HUES6 (cell line): ENCODE data around the gene CCN6.
A peak's percentile ranks its signal among the peaks of the same experiment; 100 is the strongest.
"Not testable (repeated sequence)": the region's sequence is repeated elsewhere in the genome, so short reads cannot be mapped to it uniquely, and the experiment has no call there.

Source experiments
- H3K27ac ChIP-seq: 2 replicates; pipeline ENCODE4 v1.7.0; 2013; ENCODE audit warnings: low read depth, mild to moderate bottlenecking, low read length, inconsistent platforms
- H3K27me3 ChIP-seq: 2 replicates; pipeline ENCODE4 v1.6.1; 2013; ENCODE audit warnings: low read length; ENCODE audit not compliant: control insufficient read depth, insufficient read depth
- H3K36me3 ChIP-seq: 2 replicates; pipeline ENCODE4 v1.6.1; 2013; ENCODE audit warnings: low read length; ENCODE audit not compliant: control insufficient read depth, insufficient read depth
- H3K4me1 ChIP-seq: 2 replicates; pipeline ENCODE4 v1.6.1; 2013; ENCODE audit warnings: low read length; ENCODE audit not compliant: control insufficient read depth, insufficient read depth
- H3K4me3 ChIP-seq: 2 replicates; pipeline ENCODE4 v1.5.1; 2013; ENCODE audit warnings: low read depth, low read length
- H3K9ac ChIP-seq: one replicate; pipeline ENCODE4 v1.6.1; 2013; ENCODE audit warnings: mild to moderate bottlenecking, low read length
- H3K9me3 ChIP-seq: 2 replicates; pipeline ENCODE4 v1.6.1; 2013; ENCODE audit warnings: low read depth, low read length; ENCODE audit not compliant: control insufficient read depth, insufficient read depth

CCN6 gene

GRCh38 chr6:112039431-112039770 is 14.5 kb upstream of the CCN6 start:
- no peaks in the 10 kb centered on the region for H3K36me3 ChIP-seq

DNA sequence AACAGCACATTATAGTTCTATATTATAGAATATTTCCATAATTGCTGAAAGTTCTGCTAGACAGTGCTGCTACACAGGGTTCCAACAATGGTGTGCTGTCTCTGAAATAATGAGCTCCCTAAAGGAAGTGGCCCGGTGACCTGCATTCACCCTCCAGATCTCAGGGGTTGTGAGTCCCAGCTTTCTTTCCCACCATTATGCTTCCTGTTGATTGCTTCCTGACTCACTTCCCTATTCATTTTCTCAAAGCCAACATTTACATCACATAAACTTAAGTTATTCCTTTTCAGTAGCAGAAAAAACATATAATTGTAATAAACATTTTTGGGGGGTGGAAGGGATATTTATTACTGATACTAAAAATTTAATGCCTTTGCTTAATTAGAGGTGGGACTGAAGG is 12.9 kb upstream of the CCN6 start:
- peaks cover 12% of the 10 kb centered on the region for H3K4me1 ChIP-seq
- no peak overlapping the region for H3K9ac ChIP-seq
- no peaks in the 10 kb centered on the region for H3K27me3 ChIP-seq
- H3K36me3 ChIP-seq, result no peaks in the 10 kb centered on the region
- H3K4me3 ChIP-seq, result no peak overlapping the region
- no peaks in the 10 kb centered on the region for H3K9me3 ChIP-seq
- no peak overlapping the region for H3K27ac ChIP-seq

More at GRCh38 chr6:112039431-112039770, 14.5 kb upstream of the CCN6 start:
- H3K9ac ChIP-seq, result no peak overlapping the region
- no peak overlapping the region for H3K27ac ChIP-seq
- H3K9me3 ChIP-seq, result no peaks in the 10 kb centered on the region
- peaks cover 12% of the 10 kb centered on the region for H3K4me1 ChIP-seq
- H3K27me3 ChIP-seq, result no peaks in the 10 kb centered on the region
- H3K4me3 ChIP-seq, result no peak overlapping the region

DNA sequence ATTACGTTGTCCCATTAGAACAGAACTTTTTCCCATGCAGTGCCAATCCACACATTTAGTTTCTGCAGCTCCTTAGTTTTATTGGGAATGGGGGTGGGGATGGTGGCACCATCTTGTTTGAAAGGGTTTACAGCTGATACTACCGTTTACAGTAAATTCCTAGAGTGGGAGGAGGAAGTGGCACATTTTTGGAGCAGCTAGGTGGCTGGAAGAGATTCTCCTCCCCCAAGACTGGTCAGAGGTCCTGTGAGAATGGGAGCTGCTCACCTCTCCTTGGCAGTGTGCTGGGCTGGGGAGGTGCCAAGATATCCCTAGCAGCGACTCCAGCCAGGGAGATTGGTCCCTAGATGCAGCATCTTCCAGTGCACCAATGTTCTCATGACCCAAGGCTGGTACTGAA is 12.4 kb upstream of the CCN6 start:
- Histone ChIP-seq H3K4me1 (peaks cover 12% of the 10 kb centered on the region), H3K27ac (no peak overlapping the region), H3K4me3 (no peak overlapping the region), H3K27me3 (no peaks in the 10 kb centered on the region), H3K9ac (no peak overlapping the region), H3K9me3 (0 out of 2 replicates have a peak, but pooled peaks cover under 1% of the 10 kb centered on the region), H3K36me3 (no peaks in the 10 kb centered on the region)

GRCh38 chr6:112043032-112044007 is 10.6 kb upstream of the CCN6 start:
- H3K27ac ChIP-seq, result peak overlapping the region; percentile 47; the same call in 1 of the 2 replicates
- no peaks in the 10 kb centered on the region for H3K27me3 ChIP-seq
- peaks cover 8% of the 10 kb centered on the region; the same call in 1 of the 2 replicates for H3K9me3 ChIP-seq
- H3K36me3 ChIP-seq, result no peaks in the 10 kb centered on the region
- peaks cover 6% of the 10 kb centered on the region for H3K4me1 ChIP-seq
- peak overlapping the region; percentile 68 for H3K9ac ChIP-seq
- peak overlapping the region; percentile 88 for H3K4me3 ChIP-seq

- Histone ChIP-seq H3K9me3 (peaks cover 8% of the 10 kb centered on the region; the same call in 1 of the 2 replicates), H3K4me3 (no peak overlapping the region), H3K27me3 (no peaks in the 10 kb centered on the region), H3K9ac (no peak overlapping the region), H3K27ac (no peak overlapping the region), H3K36me3 (no peaks in the 10 kb centered on the region), H3K4me1 (peaks cover 6% of the 10 kb centered on the region)
Measured at GRCh38 chr6:112044196-112044595, 9.7 kb upstream of the CCN6 start.

- Histone ChIP-seq H3K4me3 (no peak overlapping the region), H3K27ac (no peak overlapping the region), H3K9me3 (peaks cover 8% of the 10 kb centered on the region; the same call in 1 of the 2 replicates), H3K4me1 (peaks cover 6% of the 10 kb centered on the region), H3K9ac (no peak overlapping the region), H3K36me3 (no peaks in the 10 kb centered on the region), H3K27me3 (no peaks in the 10 kb centered on the region)
Measured at GRCh38 chr6:112044856-112045255, 9.0 kb upstream of the CCN6 start.

DNA sequence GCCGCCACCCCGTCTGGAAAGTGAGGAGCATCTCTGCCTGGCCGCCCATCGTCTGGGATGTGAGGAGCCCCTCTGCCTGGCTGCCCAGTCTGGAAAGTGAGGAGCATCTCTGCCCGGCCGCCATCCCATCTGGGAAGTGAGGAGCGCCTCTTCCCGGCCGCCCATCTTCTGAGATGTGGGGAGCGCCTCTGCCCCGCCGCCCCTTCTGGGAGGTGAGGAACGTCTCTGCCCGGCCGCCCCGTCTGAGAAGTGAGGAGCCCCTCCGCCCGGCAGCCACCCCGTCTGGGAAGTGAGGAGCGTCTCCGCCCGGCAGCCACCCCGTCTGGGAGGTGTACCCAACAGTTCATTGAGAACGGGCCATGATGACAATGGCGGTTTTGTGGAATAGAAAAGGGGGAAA is 6.4 kb upstream of the CCN6 start:
- H3K27ac ChIP-seq, H3K9me3 ChIP-seq, H3K27me3 ChIP-seq, H3K36me3 ChIP-seq, H3K9ac ChIP-seq, H3K4me1 ChIP-seq, H3K4me3 ChIP-seq: not testable (repeated sequence)

GRCh38 chr6:112049026-112049799 is 4.7 kb upstream of the CCN6 start:
- Histone ChIP-seq H3K27me3 (no peaks in the 10 kb centered on the region), H3K9me3 (peaks cover 8% of the 10 kb centered on the region; the same call in 1 of the 2 replicates), H3K4me1 (no peaks in the 10 kb centered on the region), H3K27ac (no peak overlapping the region), H3K4me3 (no peak overlapping the region), H3K36me3 (no peaks in the 10 kb centered on the region), H3K9ac (no peak overlapping the region)

- Histone ChIP-seq H3K9ac (no peak overlapping the region), H3K9me3 (peaks cover 8% of the 10 kb centered on the region; the same call in 1 of the 2 replicates), H3K27ac (no peak overlapping the region), H3K4me1 (no peaks in the 10 kb centered on the region), H3K4me3 (no peak overlapping the region), H3K27me3 (no peaks in the 10 kb centered on the region), H3K36me3 (no peaks in the 10 kb centered on the region)
Measured at GRCh38 chr6:112049996-112050395, 3.9 kb upstream of the CCN6 start.

GRCh38 chr6:112050429-112050828 is 3.5 kb upstream of the CCN6 start:
- peaks cover 8% of the 10 kb centered on the region; the same call in 1 of the 2 replicates for H3K9me3 ChIP-seq
- H3K4me1 ChIP-seq, result no peaks in the 10 kb centered on the region
- H3K9ac ChIP-seq, result no peak overlapping the region
- H3K4me3 ChIP-seq, result no peak overlapping the region
- H3K36me3 ChIP-seq, result no peaks in the 10 kb centered on the region
- no peak overlapping the region for H3K27ac ChIP-seq
- no peaks in the 10 kb centered on the region for H3K27me3 ChIP-seq

GRCh38 chr6:112051251-112051740 is 2.6 kb upstream of the CCN6 start:
- H3K4me1 ChIP-seq, H3K9ac ChIP-seq, H3K4me3 ChIP-seq, H3K27me3 ChIP-seq, H3K27ac ChIP-seq, H3K9me3 ChIP-seq, H3K36me3 ChIP-seq: not testable (repeated sequence)
